Endothelial cell (in vitro differentiated cells): ENCODE measurements around the gene NTRK2. TPM values are rescaled to one million over a fixed set of nuclear protein-coding genes. Genes with fewer than 3 reads are reported as not detected.

Experiments used
- DNase-seq: peaks from one replicate; pipeline ENCODE4 v3.0.0; 2021; ENCODE audit warnings: low spot score
- H3K27ac Mint-ChIP-seq: one replicate; pipeline ENCODE4 v1.8.0; 2021; ENCODE audit warnings: mixed read lengths, inconsistent platforms; ENCODE audit not compliant: unreplicated experiment
- H3K27me3 Mint-ChIP-seq: one replicate; pipeline ENCODE4 v1.8.0; 2021; ENCODE audit warnings: mild to moderate bottlenecking, moderate library complexity, mixed read lengths, inconsistent platforms; ENCODE audit not compliant: unreplicated experiment
- H3K36me3 Mint-ChIP-seq: one replicate; pipeline ENCODE4 v1.8.0; 2021; ENCODE audit warnings: mild to moderate bottlenecking, low read depth, mixed read lengths, inconsistent platforms; ENCODE audit not compliant: unreplicated experiment
- H3K4me1 Mint-ChIP-seq: one replicate; pipeline ENCODE4 v1.8.0; 2021; ENCODE audit warnings: mild to moderate bottlenecking, mixed read lengths, inconsistent platforms; ENCODE audit not compliant: unreplicated experiment
- H3K4me3 Mint-ChIP-seq: one replicate; pipeline ENCODE4 v1.8.0; 2021; ENCODE audit warnings: mild to moderate bottlenecking, mixed read lengths, inconsistent platforms; ENCODE audit not compliant: unreplicated experiment
- H3K9me3 Mint-ChIP-seq: one replicate; pipeline ENCODE4 v1.8.0; 2021; ENCODE audit warnings: mixed read lengths, inconsistent platforms; ENCODE audit not compliant: unreplicated experiment
- total RNA-seq: library from RNA; stranded (reverse); fragmentation: NEBNext Ultra II Directional; extraction: Animal tissue kit (Norgen Biotek cat#: 25700); gene quantifications from one replicate; pipeline ENCODE4 v1.2.1, GENCODE V29; 2021; ENCODE audit not compliant: unreplicated experiment
- TF ChIP-seq, protein P1 (sequence below): fragments of 200-600 bp; sonication (generic); IDR thresholded peaks from one replicate; pipeline ENCODE4 v1.5.0; 2021; ENCODE audit warnings: antibody characterized with exemption; ENCODE audit not compliant: unreplicated experiment

Gene NTRK2
- total RNA-seq, 1 donor from 2014 or later, result not detected

DNA sequence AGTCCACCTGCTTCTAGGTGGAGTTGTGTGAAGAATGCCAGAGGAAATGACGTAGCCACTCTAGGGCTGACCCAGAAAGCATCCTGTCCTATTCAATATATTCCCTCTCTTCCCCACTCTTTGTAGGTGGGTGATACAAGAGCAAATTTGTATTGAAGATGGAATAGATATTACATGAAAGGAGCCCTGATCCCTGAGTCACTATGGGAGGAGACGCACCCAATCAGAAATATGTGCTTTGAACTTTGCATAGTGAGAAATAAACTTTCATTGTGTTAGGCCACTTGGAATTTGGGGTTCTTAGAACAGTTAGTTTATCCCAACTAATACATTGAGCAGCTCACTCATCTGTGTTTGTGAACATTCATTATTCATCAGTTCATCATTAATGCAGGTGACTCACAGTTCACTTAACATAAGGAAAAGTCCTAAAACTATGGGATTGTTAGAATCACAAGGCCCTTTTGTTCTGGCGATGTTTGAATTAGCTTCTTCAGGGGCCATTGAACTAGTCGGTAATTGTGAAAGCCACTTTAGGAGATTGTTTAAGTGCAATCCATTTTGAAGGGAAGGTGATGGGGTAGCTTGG is 26.9 kb upstream of the NTRK2 start:
- TF ChIP-seq, protein P1, sequence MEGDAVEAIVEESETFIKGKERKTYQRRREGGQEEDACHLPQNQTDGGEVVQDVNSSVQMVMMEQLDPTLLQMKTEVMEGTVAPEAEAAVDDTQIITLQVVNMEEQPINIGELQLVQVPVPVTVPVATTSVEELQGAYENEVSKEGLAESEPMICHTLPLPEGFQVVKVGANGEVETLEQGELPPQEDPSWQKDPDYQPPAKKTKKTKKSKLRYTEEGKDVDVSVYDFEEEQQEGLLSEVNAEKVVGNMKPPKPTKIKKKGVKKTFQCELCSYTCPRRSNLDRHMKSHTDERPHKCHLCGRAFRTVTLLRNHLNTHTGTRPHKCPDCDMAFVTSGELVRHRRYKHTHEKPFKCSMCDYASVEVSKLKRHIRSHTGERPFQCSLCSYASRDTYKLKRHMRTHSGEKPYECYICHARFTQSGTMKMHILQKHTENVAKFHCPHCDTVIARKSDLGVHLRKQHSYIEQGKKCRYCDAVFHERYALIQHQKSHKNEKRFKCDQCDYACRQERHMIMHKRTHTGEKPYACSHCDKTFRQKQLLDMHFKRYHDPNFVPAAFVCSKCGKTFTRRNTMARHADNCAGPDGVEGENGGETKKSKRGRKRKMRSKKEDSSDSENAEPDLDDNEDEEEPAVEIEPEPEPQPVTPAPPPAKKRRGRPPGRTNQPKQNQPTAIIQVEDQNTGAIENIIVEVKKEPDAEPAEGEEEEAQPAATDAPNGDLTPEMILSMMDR, result no peak
- no peaks in the 10 kb centered on the region for H3K4me1 Mint-ChIP-seq
- DNase-seq, result no peak
- H3K27ac Mint-ChIP-seq, result no peak overlapping the region
- H3K9me3 Mint-ChIP-seq, result no peaks in the 10 kb centered on the region
- no peaks in the 10 kb centered on the region for H3K36me3 Mint-ChIP-seq
- no peak overlapping the region for H3K4me3 Mint-ChIP-seq
- H3K27me3 Mint-ChIP-seq, result no peaks in the 10 kb centered on the region

DNA sequence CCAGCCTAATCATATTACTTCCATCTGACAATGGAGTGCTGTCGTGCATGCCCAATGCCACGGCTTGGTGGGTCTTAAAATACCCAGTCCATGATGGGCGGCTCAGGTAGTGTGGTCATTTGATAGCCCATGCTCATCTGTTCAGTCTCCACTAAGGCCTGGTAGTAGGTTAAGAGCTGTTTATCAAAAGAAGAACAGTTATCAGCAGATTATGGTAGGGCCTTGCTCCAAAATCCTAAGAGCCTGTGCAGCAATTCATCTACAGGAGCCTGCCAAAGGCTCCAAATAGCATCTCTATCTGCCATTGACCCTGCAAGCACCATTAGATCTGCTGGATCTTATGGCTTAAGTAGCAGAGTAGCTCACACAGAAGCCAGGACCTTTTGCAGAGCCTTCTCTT is 21.8 kb upstream of the NTRK2 start:
- DNase-seq, result no peak
- no peak overlapping the region for H3K27ac Mint-ChIP-seq
- no peaks in the 10 kb centered on the region for H3K27me3 Mint-ChIP-seq
- no peak overlapping the region for H3K4me3 Mint-ChIP-seq
- H3K9me3 Mint-ChIP-seq, result no peaks in the 10 kb centered on the region
- no peaks in the 10 kb centered on the region for H3K4me1 Mint-ChIP-seq
- H3K36me3 Mint-ChIP-seq, result no peaks in the 10 kb centered on the region
- TF ChIP-seq, protein P1, result no peak

DNA sequence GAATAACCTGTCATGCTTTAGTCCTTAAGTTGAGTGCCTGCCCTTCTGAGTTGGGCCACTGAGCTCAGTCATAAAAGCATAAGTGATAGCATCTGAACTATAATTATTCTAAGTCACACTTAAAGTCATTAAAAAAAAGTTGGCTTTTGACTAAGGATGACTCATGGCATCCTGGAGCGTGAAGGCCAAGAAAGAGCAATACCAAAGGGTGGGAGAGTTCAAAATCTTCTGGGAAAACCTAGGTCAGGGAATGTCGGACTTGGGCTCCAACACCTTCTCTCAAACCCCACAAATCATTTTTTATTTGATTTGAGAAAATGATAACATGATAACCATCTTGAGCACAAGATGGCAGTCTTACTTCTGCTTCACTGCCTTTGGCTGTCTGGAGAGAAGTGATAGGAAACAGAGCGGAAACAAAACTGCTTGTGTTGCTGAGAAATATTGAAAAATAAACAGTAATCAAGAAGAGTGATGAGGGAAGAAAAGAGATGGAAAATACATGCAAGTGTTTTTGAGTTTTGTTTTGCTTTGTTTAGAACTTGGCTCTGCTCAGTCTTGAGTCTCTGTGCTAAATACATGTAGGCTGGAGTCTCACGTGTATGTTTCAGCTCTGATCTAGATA is 16.9 kb upstream of the NTRK2 start:
- Mint-ChIP-seq H3K9me3 (no peaks in the 10 kb centered on the region), H3K27me3 (peaks cover 2% of the 10 kb centered on the region), H3K4me1 (no peaks in the 10 kb centered on the region), H3K4me3 (no peak overlapping the region), H3K36me3 (no peaks in the 10 kb centered on the region), H3K27ac (no peak overlapping the region)
- no peak for DNase-seq
- TF ChIP-seq, protein P1, result no peak

DNA sequence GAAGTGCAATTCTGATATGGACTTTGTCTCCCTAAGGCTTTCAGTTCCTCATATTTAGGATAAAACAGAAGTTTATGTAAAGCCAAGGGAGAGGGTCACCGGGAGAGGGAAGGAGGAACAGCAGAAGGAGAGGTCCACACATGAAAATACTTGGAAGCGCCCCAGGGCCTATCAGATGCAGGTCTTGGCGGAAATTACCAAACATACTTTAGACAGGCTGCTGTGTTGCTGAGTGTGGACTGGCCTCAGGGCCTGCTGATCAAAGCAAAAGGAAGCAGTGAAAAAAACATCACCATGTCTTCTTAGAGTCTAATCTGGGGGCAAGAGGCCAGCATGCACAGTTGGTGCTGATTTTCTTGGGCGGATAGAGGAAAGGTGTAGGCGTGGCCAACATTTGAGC is 14.1 kb upstream of the NTRK2 start:
- H3K36me3 Mint-ChIP-seq, result no peaks in the 10 kb centered on the region
- TF ChIP-seq, protein P1, result no peak
- no peak overlapping the region for H3K27ac Mint-ChIP-seq
- no peaks in the 10 kb centered on the region for H3K9me3 Mint-ChIP-seq
- no peak overlapping the region for H3K4me3 Mint-ChIP-seq
- H3K4me1 Mint-ChIP-seq, result no peaks in the 10 kb centered on the region
- peaks cover 3% of the 10 kb centered on the region for H3K27me3 Mint-ChIP-seq
- DNase-seq, result no peak

DNA sequence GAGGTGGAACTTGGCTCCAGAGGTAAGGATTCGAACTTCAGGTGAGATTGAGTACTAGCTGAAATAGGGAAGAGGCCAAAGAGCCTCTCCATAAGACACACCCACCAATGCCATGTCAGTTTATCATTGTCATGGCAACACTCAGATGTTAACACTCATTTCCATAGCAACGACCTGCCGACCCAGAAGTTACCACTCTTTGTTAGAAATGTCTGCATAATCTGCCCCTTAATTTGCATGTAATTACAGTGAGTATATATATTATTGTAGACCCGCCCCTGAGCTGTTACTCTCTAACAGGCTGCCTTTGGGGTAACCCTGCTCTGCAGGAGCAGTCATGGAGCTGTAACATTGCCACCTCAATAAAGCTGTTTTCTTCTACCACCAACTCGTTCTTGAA is 10.2 kb upstream of the NTRK2 start:
- Mint-ChIP-seq H3K4me1 (no peaks in the 10 kb centered on the region), H3K36me3 (no peaks in the 10 kb centered on the region), H3K27ac (no peak overlapping the region), H3K4me3 (no peak overlapping the region), H3K9me3 (no peaks in the 10 kb centered on the region), H3K27me3 (peaks cover 2% of the 10 kb centered on the region)
- DNase-seq, result no peak
- TF ChIP-seq, protein P1, result no peak
